Endodermal cell (in vitro differentiated cells): ENCODE data around the gene ATP6AP1. TPM values are rescaled to one million over a fixed set of nuclear protein-coding genes. Genes with fewer than 3 reads are reported as not detected.

ENCODE experiments used
- DNase-seq: peaks from one replicate; pipeline ENCODE4 v3.0.0-alpha.2; 2017
- H3K27ac ChIP-seq: 2 replicates; pipeline ENCODE4 v1.5.1; 2013; ENCODE audit warnings: mild to moderate bottlenecking, low read depth, low read length, moderate library complexity
- H3K27me3 ChIP-seq: 2 replicates; pipeline ENCODE4 v1.6.1; 2013; ENCODE audit warnings: mild to moderate bottlenecking, low read length, moderate library complexity; ENCODE audit not compliant: insufficient read depth, control insufficient read depth, poor library complexity, severe bottlenecking
- H3K36me3 ChIP-seq: 2 replicates; pipeline ENCODE4 v1.7.0; 2013; ENCODE audit warnings: mild to moderate bottlenecking, low read length, moderate library complexity; ENCODE audit not compliant: control insufficient read depth, insufficient read depth
- H3K4me1 ChIP-seq: one replicate; pipeline ENCODE4 v1.7.0; 2013; ENCODE audit warnings: low read length; ENCODE audit not compliant: control insufficient read depth, insufficient read depth
- H3K4me3 ChIP-seq: 2 replicates; pipeline ENCODE4 v1.5.1; 2013; ENCODE audit warnings: mild to moderate bottlenecking, low read length, moderate library complexity
- H3K9ac ChIP-seq: 2 replicates; pipeline ENCODE4 v1.6.1; 2013; ENCODE audit warnings: mild to moderate bottlenecking, low read length, moderate library complexity; ENCODE audit not compliant: poor library complexity, severe bottlenecking; ENCODE audit errors: extremely low read depth
- H3K9me3 ChIP-seq: 2 replicates; pipeline ENCODE4 v1.6.1; 2013; ENCODE audit warnings: mild to moderate bottlenecking, low read length, moderate library complexity; ENCODE audit not compliant: control insufficient read depth
- H3K27ac Mint-ChIP-seq: 2 replicates; pipeline ENCODE4 v1.8.0; 2020; ENCODE audit warnings: mixed read lengths
- H3K27me3 Mint-ChIP-seq: 2 replicates; pipeline ENCODE4 v1.8.0; 2021; ENCODE audit warnings: mild to moderate bottlenecking, mixed read lengths; ENCODE audit not compliant: insufficient read depth
- H3K36me3 Mint-ChIP-seq: 2 replicates; pipeline ENCODE4 v1.8.0; 2020; ENCODE audit warnings: low read depth, mixed read lengths
- H3K4me1 Mint-ChIP-seq: 2 replicates; pipeline ENCODE4 v1.8.0; 2020; ENCODE audit warnings: mixed read lengths
- H3K4me3 Mint-ChIP-seq: 2 replicates; pipeline ENCODE4 v1.8.0; 2020; ENCODE audit warnings: mild to moderate bottlenecking, moderate library complexity, mixed read lengths
- H3K9me3 Mint-ChIP-seq: 2 replicates; pipeline ENCODE4 v1.8.0; 2020; ENCODE audit warnings: mild to moderate bottlenecking, mixed read lengths
- CTCF ChIP-seq: fragments of 200-600 bp; sonication (generic); conservative IDR thresholded peaks from 2 replicates; pipeline ENCODE4 v1.5.0; 2021; ENCODE audit warnings: antibody characterized with exemption, mild to moderate bottlenecking
- WGBS, 2 experiments: methylation state at CpG; one replicate each; pipeline versions ENCODE4 v1.1.5 to v1.1.7; 2013; ENCODE audit warnings: missing lambda C conversion rate in 2 of 2, mixed read lengths in 1 of 2; ENCODE audit not compliant: insufficient coverage in 1 of 2, insufficient read length in 1 of 2; 5-methylcytosine and 5-hydroxymethylcytosine counted together
- total RNA-seq, 2 donors: library from RNA; stranded (reverse); fragmentation: NEBNext Ultra II Directional in 1 of 2; extraction: Animal tissue kit (Norgen Biotek cat#: 25700) in 1 of 2; gene quantifications; 2 replicates in 1 of 2; 3 replicates in 1 of 2; pipeline ENCODE4 v1.2.1, GENCODE V29; 2021

The ATP6AP1 gene
- total RNA-seq, 2 donors from 2014 or later, result 61.6 to 66.8 TPM

- WGBS, 2 experiments, result 97% methylated on average over 18 of the region's 18 CpGs; no CpG with 5 or more reads in 1 of the 2 experiments
Observed at GRCh38 chrX:154449618-154450017, 21.1 kb downstream of the ATP6AP1 start.

GRCh38 chrX:154450312-154450711 is 21.8 kb downstream of the ATP6AP1 start:
- no peak overlapping the region for H3K27ac Mint-ChIP-seq
- H3K27me3 Mint-ChIP-seq, result no peaks in the 10 kb centered on the region
- H3K4me3 Mint-ChIP-seq, result no peak overlapping the region
- 96 to 97% methylated on average over 9 to 16 of the region's 17 CpGs for WGBS, 2 experiments
- TF ChIP-seq CTCF, result no peak
- H3K36me3 ChIP-seq, result peaks cover 12% of the 10 kb centered on the region
- peaks cover 67% of the 10 kb centered on the region for H3K9me3 Mint-ChIP-seq
- DNase-seq, result no peak
- no peaks in the 10 kb centered on the region for H3K4me1 Mint-ChIP-seq
- no peaks in the 10 kb centered on the region for H3K4me1 ChIP-seq
- H3K9ac ChIP-seq, result no peak overlapping the region
- H3K27ac ChIP-seq, result no peak overlapping the region
- H3K9me3 ChIP-seq, result no peaks in the 10 kb centered on the region
- no peak overlapping the region for H3K4me3 ChIP-seq
- H3K36me3 Mint-ChIP-seq, result peaks cover 37% of the 10 kb centered on the region
- H3K27me3 ChIP-seq, result no peaks in the 10 kb centered on the region

More at GRCh38 chrX:154449618-154450017, 21.1 kb downstream of the ATP6AP1 start:
- Mint-ChIP-seq H3K9me3 (peaks cover 67% of the 10 kb centered on the region), H3K4me3 (no peak overlapping the region), H3K4me1 (no peaks in the 10 kb centered on the region), H3K27ac (no peak overlapping the region), H3K36me3 (peaks cover 36% of the 10 kb centered on the region), H3K27me3 (no peaks in the 10 kb centered on the region)
- DNase-seq, result no peak
- Histone ChIP-seq H3K4me1 (no peaks in the 10 kb centered on the region), H3K27ac (no peak overlapping the region), H3K9me3 (no peaks in the 10 kb centered on the region), H3K4me3 (no peak overlapping the region), H3K27me3 (no peaks in the 10 kb centered on the region), H3K36me3 (peaks cover 12% of the 10 kb centered on the region), H3K9ac (no peak overlapping the region)
- no peak for TF ChIP-seq CTCF

DNA sequence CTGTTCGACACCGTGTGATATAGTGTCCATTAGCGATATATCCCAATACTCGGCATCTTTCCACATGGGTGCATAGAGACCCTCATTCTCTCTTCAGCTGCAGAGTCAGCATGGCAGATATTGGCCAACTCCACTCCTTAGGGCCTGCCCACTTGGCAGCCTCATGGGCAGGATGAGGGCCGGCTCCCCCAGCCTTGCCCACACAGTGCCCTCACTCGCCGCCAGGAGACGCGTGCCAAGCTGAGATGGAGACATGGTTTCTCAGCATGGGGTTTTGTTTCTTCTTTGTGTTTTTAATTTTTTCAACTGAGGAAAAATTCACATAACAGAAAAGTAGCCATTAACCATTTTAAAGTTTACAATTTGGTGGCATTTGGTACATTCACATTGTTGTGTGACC is 24.3 kb downstream of the ATP6AP1 start:
- Histone ChIP-seq H3K27me3 (no peaks in the 10 kb centered on the region), H3K4me3 (no peak overlapping the region), H3K9me3 (no peaks in the 10 kb centered on the region), H3K4me1 (no peaks in the 10 kb centered on the region), H3K27ac (no peak overlapping the region), H3K36me3 (peaks cover 5% of the 10 kb centered on the region), H3K9ac (no peak overlapping the region)
- Mint-ChIP-seq H3K4me1 (no peaks in the 10 kb centered on the region), H3K9me3 (peaks cover 64% of the 10 kb centered on the region), H3K4me3 (no peak overlapping the region), H3K27ac (no peak overlapping the region), H3K36me3 (peaks cover 25% of the 10 kb centered on the region), H3K27me3 (peaks cover 3% of the 10 kb centered on the region)
- WGBS, 2 experiments, result 98 to 100% methylated on average over 1 to 7 of the region's 9 CpGs
- DNase-seq, result no peak
- no peak for TF ChIP-seq CTCF
